NCI-H146 (cell line): ENCODE data around the gene SLC16A8.

Source experiments
- DNase-seq: peaks from one replicate; lab custom pipeline; 2025; lab: John Stamatoyannopoulos, UW

Gene SLC16A8

GRCh38 chr22:38028344-38029130, 55.4 kb downstream of the SLC16A8 start:
- DNase-seq: no peak
